Trophoblast cell (in vitro differentiated cells and primary cell): ENCODE measurements around the gene GDF15.
A peak's percentile ranks its signal among the peaks of the same experiment; 100 is the strongest.
"Not testable (repeated sequence)": the region's sequence is repeated elsewhere in the genome, so short reads cannot be mapped to it uniquely, and the experiment has no call there.

Source experiments
- DNase-seq, 2 donors: peaks; one replicate each; pipeline ENCODE4 v3.0.0-alpha.2; 2016
- H2AFZ ChIP-seq: 2 replicates; pipeline ENCODE4 v1.6.1; 2013; ENCODE audit warnings: low read length, moderate library complexity, mild to moderate bottlenecking; ENCODE audit not compliant: insufficient read depth, poor library complexity
- H2AK5ac ChIP-seq: 2 replicates; pipeline ENCODE4 v1.6.1; 2013; ENCODE audit warnings: mild to moderate bottlenecking, low read length
- H2BK120ac ChIP-seq: 2 replicates; pipeline ENCODE4 v1.6.1; 2013; ENCODE audit warnings: low read length, mild to moderate bottlenecking, moderate library complexity; ENCODE audit not compliant: insufficient read depth, poor library complexity
- H2BK12ac ChIP-seq: 2 replicates; pipeline ENCODE4 v1.6.1; 2013; ENCODE audit warnings: mild to moderate bottlenecking, low read length, moderate library complexity
- H2BK5ac ChIP-seq: 2 replicates; pipeline ENCODE4 v1.6.1; 2013; ENCODE audit warnings: low read length, low read depth, moderate library complexity, mild to moderate bottlenecking; ENCODE audit not compliant: poor library complexity
- H3K14ac ChIP-seq: 2 replicates; pipeline ENCODE4 v1.6.1; 2013; ENCODE audit warnings: mild to moderate bottlenecking, low read length
- H3K18ac ChIP-seq: 2 replicates; pipeline ENCODE4 v1.6.1; 2013; ENCODE audit warnings: mild to moderate bottlenecking, low read length
- H3K23ac ChIP-seq: 2 replicates; pipeline ENCODE4 v1.6.1; 2013; ENCODE audit warnings: low read length
- H3K27ac ChIP-seq: 2 replicates; pipeline ENCODE4 v1.5.1; 2013; ENCODE audit warnings: low read depth, mild to moderate bottlenecking, inconsistent platforms, low read length, moderate library complexity
- H3K27me3 ChIP-seq: 2 replicates; pipeline ENCODE4 v1.6.1; 2013; ENCODE audit warnings: inconsistent platforms, mild to moderate bottlenecking, low read length, moderate library complexity; ENCODE audit not compliant: insufficient read depth
- H3K36me3 ChIP-seq, 2 experiments: 1 replicate in 1 of 2; 2 replicates in 1 of 2; pipeline ENCODE4 v1.6.1; 2013; ENCODE audit warnings: low read length in 2 of 2, mild to moderate bottlenecking in 2 of 2, moderate library complexity in 1 of 2; ENCODE audit not compliant: insufficient read depth in 2 of 2, control insufficient read depth in 1 of 2
- H3K4ac ChIP-seq: 2 replicates; pipeline ENCODE4 v1.6.1; 2013; ENCODE audit warnings: low read depth, mild to moderate bottlenecking, low read length, moderate library complexity
- H3K4me1 ChIP-seq, 2 experiments: 1 replicate in 1 of 2; 2 replicates in 1 of 2; pipeline ENCODE4 v1.6.1; 2013; ENCODE audit warnings: low read length in 2 of 2, mild to moderate bottlenecking in 2 of 2, moderate library complexity in 1 of 2; ENCODE audit not compliant: insufficient read depth in 2 of 2, control insufficient read depth in 1 of 2
- H3K4me2 ChIP-seq: 2 replicates; pipeline ENCODE4 v1.6.1; 2013; ENCODE audit warnings: inconsistent platforms, mild to moderate bottlenecking, low read length, moderate library complexity
- H3K4me3 ChIP-seq: 2 replicates; pipeline ENCODE4 v1.5.1; 2013; ENCODE audit warnings: mild to moderate bottlenecking, low read depth, low read length, inconsistent platforms
- H3K79me1 ChIP-seq: one replicate; pipeline ENCODE4 v1.6.1; 2013; ENCODE audit warnings: low read length
- H3K79me2 ChIP-seq: 2 replicates; pipeline ENCODE4 v1.6.1; 2013; ENCODE audit warnings: low read length, mild to moderate bottlenecking; ENCODE audit not compliant: control insufficient read depth, insufficient read depth, poor library complexity
- H3K9ac ChIP-seq: 2 replicates; pipeline ENCODE4 v1.6.1; 2013; ENCODE audit warnings: mild to moderate bottlenecking, low read length
- H3K9me3 ChIP-seq: 2 replicates; pipeline ENCODE4 v1.6.1; 2013; ENCODE audit warnings: low read depth, mild to moderate bottlenecking, control low read depth, inconsistent platforms, low read length; ENCODE audit not compliant: insufficient read depth
- H4K12ac ChIP-seq: 2 replicates; pipeline ENCODE4 v1.6.1; 2013; ENCODE audit warnings: low read depth, mild to moderate bottlenecking, low read length, moderate library complexity
- H4K8ac ChIP-seq: 2 replicates; pipeline ENCODE4 v1.6.1; 2013; ENCODE audit warnings: low read depth, mild to moderate bottlenecking, low read length, moderate library complexity
- H4K91ac ChIP-seq: one replicate; pipeline ENCODE4 v1.6.1; 2013; ENCODE audit warnings: low read depth, mild to moderate bottlenecking, low read length, moderate library complexity
- WGBS: extraction: QIAGEN DNeasy Blood & Tissue Kit; methylation state at CpG from one replicate; pipeline ENCODE4 v1.1.7; 2013; ENCODE audit warnings: missing lambda C conversion rate; ENCODE audit not compliant: insufficient read length, insufficient coverage; ENCODE audit errors: extremely low coverage; 5-methylcytosine and 5-hydroxymethylcytosine counted together

GDF15 gene

DNA sequence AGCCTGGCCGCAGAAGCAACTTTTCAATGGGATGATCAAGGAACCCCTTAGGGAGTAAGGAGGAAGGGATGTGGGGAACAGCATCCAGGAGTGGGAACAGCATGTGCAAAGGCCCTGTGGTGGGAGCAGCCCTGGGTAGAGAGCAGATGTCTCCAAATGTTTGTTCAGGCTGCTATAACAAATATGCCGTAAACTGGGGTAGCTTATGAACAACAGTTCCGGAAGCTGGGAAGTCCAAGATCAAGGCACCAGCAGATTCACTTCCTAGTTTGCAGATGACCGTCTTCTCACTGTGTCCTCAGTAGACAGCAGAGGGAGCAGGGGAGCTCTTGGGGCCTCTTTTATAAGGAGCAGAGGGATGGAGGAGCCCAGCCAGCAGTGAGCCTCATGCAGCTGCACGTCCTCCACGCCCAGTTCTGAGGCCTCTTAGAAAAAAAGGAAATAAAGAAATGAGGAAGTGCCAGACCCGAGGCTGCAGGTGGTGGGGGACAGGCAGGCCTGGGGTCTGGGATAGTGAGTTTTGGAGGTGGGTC lies 15.7 kb downstream of the GDF15 start:
- Histone ChIP-seq H2AK5ac (no peak overlapping the region), H3K18ac (no peak overlapping the region), H3K9me3 (no peaks in the 10 kb centered on the region), H2BK120ac (no peak overlapping the region), H3K4me3 (no peak overlapping the region), H3K27ac (no peak overlapping the region), H4K91ac (no peak overlapping the region), H4K8ac (no peak overlapping the region), H3K36me3 (no peaks in the 10 kb centered on the region), H2BK5ac (no peak overlapping the region), H3K27me3 (no peaks in the 10 kb centered on the region), H3K14ac (no peak overlapping the region), H3K9ac (peak overlapping the region; percentile 33), H3K4me2 (no peak overlapping the region), H2AFZ (no peak overlapping the region), H3K4ac (no peak overlapping the region), H3K79me1 (no peaks in the 10 kb centered on the region), H2BK12ac (no peak overlapping the region), H4K12ac (no peak overlapping the region), H3K4me1 (peaks cover 0 to 2% of the 10 kb centered on the region in 2 experiments), H3K23ac (no peak overlapping the region), H3K79me2 (no peaks in the 10 kb centered on the region)
- WGBS = no CpG with 5 or more reads among the region's 7 CpGs
- peak; percentile 77 to 81 for DNase-seq

DNA sequence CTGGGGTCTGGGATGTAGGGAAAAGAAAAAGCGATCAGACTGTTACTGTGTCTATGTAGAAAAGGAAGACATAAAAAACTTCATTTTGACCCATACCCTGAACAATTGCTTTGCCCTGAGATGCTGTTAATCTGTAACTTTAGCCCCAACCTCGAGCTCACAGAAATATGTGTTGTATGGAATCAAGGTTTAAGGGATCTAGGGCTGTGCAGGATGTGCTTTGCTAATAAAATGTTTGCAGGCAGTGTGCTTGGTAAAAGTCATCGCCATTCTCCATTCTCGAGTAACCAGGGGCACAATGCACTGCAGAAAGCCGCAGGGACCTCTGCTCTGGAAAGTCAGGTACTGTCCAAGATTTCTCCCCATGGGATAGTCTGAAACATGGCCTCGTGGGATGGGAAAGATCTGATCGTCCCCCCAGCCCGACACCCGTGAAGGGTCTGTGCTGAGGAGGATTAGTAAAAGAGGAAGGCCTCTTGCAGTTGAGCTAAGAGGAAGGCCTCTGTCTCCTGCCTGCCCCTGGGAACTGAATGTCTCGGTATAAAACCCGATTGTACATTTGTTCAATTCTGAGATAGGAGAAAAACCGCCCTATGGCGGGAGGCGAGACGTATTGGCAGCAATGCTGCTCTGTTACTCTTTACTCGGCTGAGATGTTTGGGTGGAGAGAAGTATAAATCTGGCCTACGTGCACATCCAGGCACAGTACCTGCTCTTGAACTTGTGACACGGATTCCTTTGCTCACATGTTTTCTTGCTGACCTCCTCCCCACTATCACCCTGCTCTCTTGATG lies 16.7 kb downstream of the GDF15 start:
- not testable (repeated sequence) for H3K9me3 ChIP-seq, H2AK5ac ChIP-seq, H2BK12ac ChIP-seq, H3K79me1 ChIP-seq, DNase-seq, H2BK5ac ChIP-seq, H3K18ac ChIP-seq, H4K8ac ChIP-seq, H3K4me2 ChIP-seq, H3K36me3 ChIP-seq, H3K9ac ChIP-seq, H2AFZ ChIP-seq, H3K4me1 ChIP-seq, H4K91ac ChIP-seq, H3K27me3 ChIP-seq, H3K79me2 ChIP-seq, H3K4ac ChIP-seq, H3K4me3 ChIP-seq, H2BK120ac ChIP-seq, H3K23ac ChIP-seq, H3K27ac ChIP-seq, H4K12ac ChIP-seq, H3K14ac ChIP-seq
- WGBS = no CpG with 5 or more reads among the region's 18 CpGs

DNA sequence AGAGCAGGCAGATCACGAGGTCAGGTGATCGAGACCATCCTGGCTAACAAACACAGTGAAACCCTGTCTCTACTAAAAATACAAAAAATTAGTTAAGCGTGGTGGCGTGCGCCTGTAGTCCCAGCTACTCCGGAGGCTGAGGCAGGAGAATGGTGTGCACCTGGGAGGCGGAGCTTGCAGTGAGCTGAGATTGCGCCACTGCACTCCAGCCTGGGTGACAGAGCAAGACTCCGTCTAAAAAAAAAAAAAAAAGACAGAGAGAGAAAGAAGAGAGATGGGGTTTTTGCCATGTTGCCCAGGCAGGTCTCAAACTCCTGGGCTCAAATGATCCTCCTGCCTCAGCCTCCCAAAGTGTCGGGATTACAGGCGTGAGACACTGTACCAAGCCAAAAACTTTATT lies 19.8 kb downstream of the GDF15 start:
- H4K8ac ChIP-seq, H3K14ac ChIP-seq, H3K9ac ChIP-seq, H2BK5ac ChIP-seq, H3K79me1 ChIP-seq, H3K23ac ChIP-seq, H2BK12ac ChIP-seq, H3K36me3 ChIP-seq, DNase-seq, H3K79me2 ChIP-seq, H3K4me2 ChIP-seq, H4K12ac ChIP-seq, H3K9me3 ChIP-seq, H3K18ac ChIP-seq, H3K27me3 ChIP-seq, H2AFZ ChIP-seq, H3K4me1 ChIP-seq, H3K4me3 ChIP-seq, H3K27ac ChIP-seq, H2BK120ac ChIP-seq, H3K4ac ChIP-seq, H4K91ac ChIP-seq, H2AK5ac ChIP-seq: not testable (repeated sequence)
- no CpG with 5 or more reads among the region's 11 CpGs for WGBS

DNA sequence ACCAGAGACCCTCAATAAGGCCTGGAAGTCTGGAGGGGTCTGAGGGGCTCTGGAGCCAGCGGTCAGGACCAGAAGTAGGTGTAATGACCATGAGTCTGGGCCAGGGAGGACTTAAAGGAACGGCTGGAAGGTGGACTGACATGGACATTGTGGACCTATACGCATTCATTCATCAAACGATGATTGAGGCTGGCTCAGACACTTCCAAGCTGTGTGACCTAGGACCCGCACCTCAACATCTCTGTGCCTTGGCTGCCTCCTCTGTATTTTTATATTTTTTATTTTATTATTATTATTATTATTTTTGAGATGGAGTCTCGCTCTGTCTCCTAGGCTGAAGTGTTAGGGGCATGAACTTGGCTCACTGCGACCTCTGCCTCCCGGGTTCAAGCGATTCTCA lies 20.8 kb downstream of the GDF15 start:
- H3K4me1 ChIP-seq = no peaks in the 10 kb centered on the region
- WGBS = no CpG with 5 or more reads among the region's 9 CpGs

More for the DNA sequence above, 20.8 kb downstream of the GDF15 start:
- H3K4me3 ChIP-seq = no peak overlapping the region
- no peak overlapping the region for H2BK5ac ChIP-seq
- no peaks in the 10 kb centered on the region for H3K36me3 ChIP-seq
- no peak overlapping the region for H4K8ac ChIP-seq
- no peak overlapping the region for H3K4me2 ChIP-seq
- H4K12ac ChIP-seq = no peak overlapping the region
- peaks cover 1% of the 10 kb centered on the region for H3K79me1 ChIP-seq
- no peak overlapping the region for H4K91ac ChIP-seq
- H3K23ac ChIP-seq = no peak overlapping the region
- no peaks in the 10 kb centered on the region for H3K27me3 ChIP-seq
- no peak for DNase-seq
- H2BK120ac ChIP-seq = no peak overlapping the region
- H3K14ac ChIP-seq = no peak overlapping the region
- H3K79me2 ChIP-seq = no peaks in the 10 kb centered on the region
- no peak overlapping the region for H3K4ac ChIP-seq
- H3K18ac ChIP-seq = no peak overlapping the region
- H3K9ac ChIP-seq = no peak overlapping the region
- no peak overlapping the region for H2BK12ac ChIP-seq
- peak overlapping the region; percentile 22 for H2AK5ac ChIP-seq
- H3K9me3 ChIP-seq = no peaks in the 10 kb centered on the region
- no peak overlapping the region for H3K27ac ChIP-seq
- no peak overlapping the region for H2AFZ ChIP-seq
